ENCODE data around the gene NOSIP.

DNA sequence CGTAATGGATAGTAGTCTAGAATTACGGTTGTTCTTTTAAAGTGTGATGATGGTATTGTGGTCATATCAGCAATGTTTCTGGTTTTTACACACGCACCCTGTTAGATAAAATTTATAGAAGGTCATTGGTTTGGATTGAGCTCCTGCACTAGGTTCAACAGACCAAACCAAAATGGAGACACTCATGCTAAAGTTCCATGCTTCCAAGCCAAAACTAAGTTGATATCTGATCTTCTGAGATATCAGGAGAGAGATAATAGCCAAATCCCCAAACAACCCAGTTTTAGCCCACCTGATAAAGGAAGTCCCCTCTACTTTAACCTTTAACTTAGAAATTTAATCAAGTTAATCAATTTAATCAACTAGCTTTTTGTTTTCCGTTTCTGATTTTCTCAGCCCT lies 1.2 kb downstream of the NOSIP start:
- TF ChIP-seq, protein P1, sequence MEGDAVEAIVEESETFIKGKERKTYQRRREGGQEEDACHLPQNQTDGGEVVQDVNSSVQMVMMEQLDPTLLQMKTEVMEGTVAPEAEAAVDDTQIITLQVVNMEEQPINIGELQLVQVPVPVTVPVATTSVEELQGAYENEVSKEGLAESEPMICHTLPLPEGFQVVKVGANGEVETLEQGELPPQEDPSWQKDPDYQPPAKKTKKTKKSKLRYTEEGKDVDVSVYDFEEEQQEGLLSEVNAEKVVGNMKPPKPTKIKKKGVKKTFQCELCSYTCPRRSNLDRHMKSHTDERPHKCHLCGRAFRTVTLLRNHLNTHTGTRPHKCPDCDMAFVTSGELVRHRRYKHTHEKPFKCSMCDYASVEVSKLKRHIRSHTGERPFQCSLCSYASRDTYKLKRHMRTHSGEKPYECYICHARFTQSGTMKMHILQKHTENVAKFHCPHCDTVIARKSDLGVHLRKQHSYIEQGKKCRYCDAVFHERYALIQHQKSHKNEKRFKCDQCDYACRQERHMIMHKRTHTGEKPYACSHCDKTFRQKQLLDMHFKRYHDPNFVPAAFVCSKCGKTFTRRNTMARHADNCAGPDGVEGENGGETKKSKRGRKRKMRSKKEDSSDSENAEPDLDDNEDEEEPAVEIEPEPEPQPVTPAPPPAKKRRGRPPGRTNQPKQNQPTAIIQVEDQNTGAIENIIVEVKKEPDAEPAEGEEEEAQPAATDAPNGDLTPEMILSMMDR (IDR thresholded peaks at IDR 0.05): no peak
- TF ChIP-seq SP1 (CRISPR knock-in tag; conservative IDR thresholded peaks at IDR 0.05) (no peak), STAT6 (CRISPR knock-in tag; conservative IDR thresholded peaks at IDR 0.05; ENCODE audit: low read depth) (no peak), IRF2 (CRISPR knock-in tag; IDR thresholded peaks at IDR 0.05; ENCODE audit: borderline replicate concordance, low read depth) (no peak)
